Central memory CD8-positive, alpha-beta T cell (primary cell): ENCODE results near the gene C7.

Experiments
- ATAC-seq: fragments of 150-1000 bp; cut with Tn5 transposase; replicated peaks from 2 replicates; pipeline ENCODE4 v1.10.0; 2022; ENCODE audit warnings: mild to moderate bottlenecking, moderate FRiP score, moderate number of reproducible peaks; ENCODE audit not compliant: poor library complexity, severe bottlenecking; ENCODE audit errors: extremely low read depth
- DNase-seq, 2 donors: peaks; one replicate each; pipeline ENCODE4 v3.0.0; 2021; ENCODE audit warnings: low spot score in 2 of 2
- H3K27ac Mint-ChIP-seq: one replicate; pipeline ENCODE4 v1.8.0; 2022; ENCODE audit warnings: low read depth, mild to moderate bottlenecking, moderate library complexity, mixed read lengths
- H3K27me3 Mint-ChIP-seq: one replicate; pipeline ENCODE4 v1.8.0; 2022; ENCODE audit warnings: mixed read lengths
- H3K36me3 Mint-ChIP-seq: one replicate; pipeline ENCODE4 v1.8.0; 2022; ENCODE audit warnings: mild to moderate bottlenecking, moderate library complexity, mixed read lengths; ENCODE audit not compliant: insufficient read depth
- H3K4me1 Mint-ChIP-seq: one replicate; pipeline ENCODE4 v1.8.0; 2022; ENCODE audit warnings: mixed read lengths
- H3K4me3 Mint-ChIP-seq: one replicate; pipeline ENCODE4 v1.8.0; 2022; ENCODE audit warnings: mild to moderate bottlenecking, moderate library complexity, mixed read lengths
- H3K9me3 Mint-ChIP-seq: one replicate; pipeline ENCODE4 v1.8.0; 2022; ENCODE audit warnings: mixed read lengths

The C7 gene

GRCh38 chr5:40984884-40985283 is 75.6 kb downstream of the C7 start:
- Mint-ChIP-seq H3K27me3 (peaks cover 31% of the 10 kb centered on the region), H3K9me3 (peaks cover 5% of the 10 kb centered on the region), H3K4me1 (no peaks in the 10 kb centered on the region), H3K36me3 (no peaks in the 10 kb centered on the region), H3K4me3 (no peak overlapping the region), H3K27ac (no peak overlapping the region)
- no peak for ATAC-seq
- no peak for DNase-seq

GRCh38 chr5:40985501-40985900 is 76.2 kb downstream of the C7 start:
- H3K27me3 Mint-ChIP-seq: peaks cover 28% of the 10 kb centered on the region
- ATAC-seq (no peak), DNase-seq (no peak)
- no peak overlapping the region for H3K27ac Mint-ChIP-seq
- no peaks in the 10 kb centered on the region for H3K4me1 Mint-ChIP-seq
- peaks cover 5% of the 10 kb centered on the region for H3K9me3 Mint-ChIP-seq
- no peaks in the 10 kb centered on the region for H3K36me3 Mint-ChIP-seq
- no peak overlapping the region for H3K4me3 Mint-ChIP-seq

- Mint-ChIP-seq H3K27ac (no peak overlapping the region), H3K4me1 (no peaks in the 10 kb centered on the region), H3K9me3 (peaks cover 5% of the 10 kb centered on the region), H3K27me3 (peaks cover 16% of the 10 kb centered on the region), H3K4me3 (no peak overlapping the region), H3K36me3 (no peaks in the 10 kb centered on the region)
- ATAC-seq (no peak), DNase-seq (no peak)
Measured at GRCh38 chr5:40986666-40987065, 77.4 kb downstream of the C7 start.

DNA sequence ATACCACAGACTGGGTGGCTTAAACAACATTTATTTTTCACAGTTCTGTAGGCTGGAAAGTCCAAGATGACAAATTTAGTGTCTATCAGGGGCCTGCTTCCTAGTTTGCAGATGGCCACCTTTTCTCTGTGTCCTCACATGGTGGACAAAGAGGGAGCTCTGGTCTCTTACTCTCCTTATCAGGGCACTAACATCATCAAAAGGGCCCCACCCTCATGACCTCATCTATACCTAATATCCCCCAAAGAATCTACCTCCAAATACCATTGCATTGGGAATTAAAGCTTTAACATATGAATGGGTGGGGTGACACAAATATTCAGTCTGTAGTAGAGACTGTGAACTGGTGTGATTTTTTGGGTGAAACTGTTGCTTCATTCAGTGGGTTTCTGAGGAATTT is 78.1 kb downstream of the C7 start:
- no peaks in the 10 kb centered on the region for H3K4me1 Mint-ChIP-seq
- ATAC-seq (no peak), DNase-seq (no peak)
- H3K36me3 Mint-ChIP-seq: no peaks in the 10 kb centered on the region
- H3K27ac Mint-ChIP-seq: no peak overlapping the region
- peaks cover 5% of the 10 kb centered on the region for H3K9me3 Mint-ChIP-seq
- no peak overlapping the region for H3K4me3 Mint-ChIP-seq
- peaks cover 16% of the 10 kb centered on the region for H3K27me3 Mint-ChIP-seq

DNA sequence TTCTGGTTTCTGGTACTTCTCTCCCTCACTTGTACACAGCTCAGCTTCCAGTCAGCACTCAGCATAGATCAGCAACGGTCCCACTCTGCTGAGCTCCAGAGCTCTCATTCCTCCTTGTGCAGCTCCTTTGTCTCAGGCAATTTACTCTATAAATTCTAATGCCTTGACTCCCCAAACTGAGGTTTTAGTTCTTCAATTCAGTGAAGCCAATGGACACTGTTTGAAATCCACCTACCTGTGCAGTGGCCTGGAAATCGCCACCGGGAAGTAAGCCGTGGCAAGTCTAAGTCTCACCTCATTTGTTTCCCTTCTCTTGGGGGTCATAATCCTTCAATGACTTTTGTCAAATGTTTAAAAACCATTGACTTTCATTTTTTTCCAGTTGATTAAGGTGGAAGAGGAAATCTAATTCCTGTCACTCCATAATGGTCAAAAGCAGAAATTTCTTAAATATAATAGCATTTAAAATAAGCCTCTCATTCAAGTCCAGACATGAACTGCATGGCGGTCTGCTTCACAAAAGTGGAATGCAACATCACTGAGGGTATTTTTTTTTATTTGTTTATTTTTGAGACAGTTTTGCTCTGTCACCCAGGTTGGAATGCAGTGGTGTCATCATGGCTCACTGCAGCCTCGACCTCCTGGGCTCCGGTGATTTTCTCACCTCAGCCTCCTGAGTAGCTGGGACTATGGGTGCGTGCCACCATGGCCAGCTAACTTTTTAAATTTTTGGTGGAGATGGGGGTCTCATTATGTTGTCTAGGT is 79.6 kb downstream of the C7 start:
- ATAC-seq (no peak), DNase-seq (no peak)
- Mint-ChIP-seq H3K4me3 (no peak overlapping the region), H3K27me3 (peaks cover 26% of the 10 kb centered on the region), H3K36me3 (no peaks in the 10 kb centered on the region), H3K9me3 (no peaks in the 10 kb centered on the region), H3K27ac (no peak overlapping the region), H3K4me1 (no peaks in the 10 kb centered on the region)

- no peaks in the 10 kb centered on the region for H3K4me1 Mint-ChIP-seq
Measured at GRCh38 chr5:40991168-40991980, 82.1 kb downstream of the C7 start.

GRCh38 chr5:40991981-40992559 is 82.8 kb downstream of the C7 start:
- Mint-ChIP-seq H3K27ac (no peak overlapping the region), H3K9me3 (no peaks in the 10 kb centered on the region), H3K36me3 (no peaks in the 10 kb centered on the region), H3K27me3 (peaks cover 16% of the 10 kb centered on the region), H3K4me1 (no peaks in the 10 kb centered on the region), H3K4me3 (no peak overlapping the region)
- no peak for DNase-seq
- ATAC-seq: no peak

More at GRCh38 chr5:40991168-40991980, 82.1 kb downstream of the C7 start:
- no peak overlapping the region for H3K27ac Mint-ChIP-seq
- H3K27me3 Mint-ChIP-seq: peaks cover 16% of the 10 kb centered on the region
- ATAC-seq: no peak
- no peaks in the 10 kb centered on the region for H3K36me3 Mint-ChIP-seq
- H3K4me3 Mint-ChIP-seq: no peak overlapping the region
- H3K9me3 Mint-ChIP-seq: no peaks in the 10 kb centered on the region
- DNase-seq: no peak

DNA sequence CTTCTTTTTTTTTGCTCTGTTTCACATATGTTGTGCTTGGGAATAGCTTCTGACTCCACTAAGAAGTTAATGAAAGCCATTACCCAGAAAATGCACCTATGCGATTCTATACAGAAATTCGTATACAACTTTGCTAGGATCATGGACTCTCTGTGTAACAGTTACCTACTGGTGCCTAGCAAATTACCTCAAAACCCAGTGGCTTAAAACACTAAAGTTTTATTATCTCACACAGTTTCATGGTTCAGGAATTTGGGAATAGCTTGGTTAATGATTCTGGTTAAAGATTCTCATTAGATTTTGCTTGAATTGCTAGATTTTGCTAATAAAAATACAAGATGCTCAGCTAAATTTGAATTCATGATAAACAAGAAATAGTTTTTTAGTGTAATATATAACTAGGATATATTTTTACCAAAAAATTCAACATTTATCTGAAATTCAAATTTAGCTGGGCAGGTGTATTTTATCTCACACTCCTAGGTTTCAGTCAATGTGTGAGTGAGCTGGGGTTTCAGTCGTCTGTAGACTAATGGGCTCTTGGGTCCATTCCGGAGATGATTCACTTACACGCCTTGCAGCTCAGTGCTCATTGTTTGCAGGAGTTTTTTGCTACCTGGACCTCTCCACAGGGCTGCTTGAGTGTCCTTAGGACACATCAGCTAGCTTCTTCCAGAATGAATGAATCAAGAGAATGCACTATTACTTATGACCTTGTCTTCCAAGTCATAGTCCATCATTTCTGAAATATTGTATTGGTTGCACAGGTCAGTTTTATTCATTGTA is 86.7 kb downstream of the C7 start:
- ATAC-seq (no peak), DNase-seq (no peak)
- Mint-ChIP-seq H3K4me3 (no peak overlapping the region), H3K9me3 (no peaks in the 10 kb centered on the region), H3K27me3 (peaks cover 33% of the 10 kb centered on the region), H3K4me1 (no peaks in the 10 kb centered on the region), H3K36me3 (no peaks in the 10 kb centered on the region), H3K27ac (no peak overlapping the region)

DNA sequence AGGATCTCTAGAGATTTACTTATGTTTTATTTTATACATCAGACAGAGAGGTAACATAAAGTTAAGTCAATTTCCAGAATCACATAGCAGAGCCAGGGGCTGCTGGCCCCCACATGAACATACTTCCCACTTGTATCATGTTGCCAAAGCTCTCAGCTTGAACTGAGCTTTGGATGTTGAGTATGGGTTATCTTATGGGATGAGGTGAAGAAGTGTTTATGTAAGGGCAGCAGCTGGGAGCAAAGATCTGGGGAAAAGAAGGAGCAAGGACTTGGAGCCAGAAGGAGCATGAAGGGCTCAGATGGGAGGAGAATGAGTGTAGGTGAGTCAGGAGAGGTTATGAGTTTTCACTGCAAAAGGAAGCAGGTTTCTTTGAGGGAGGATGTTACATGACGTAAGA is 89.8 kb downstream of the C7 start:
- H3K9me3 Mint-ChIP-seq: no peaks in the 10 kb centered on the region
- no peak overlapping the region for H3K4me3 Mint-ChIP-seq
- no peaks in the 10 kb centered on the region for H3K4me1 Mint-ChIP-seq
- ATAC-seq: no peak
- no peak for DNase-seq
- no peaks in the 10 kb centered on the region for H3K36me3 Mint-ChIP-seq
- peaks cover 30% of the 10 kb centered on the region for H3K27me3 Mint-ChIP-seq
- H3K27ac Mint-ChIP-seq: no peak overlapping the region

DNA sequence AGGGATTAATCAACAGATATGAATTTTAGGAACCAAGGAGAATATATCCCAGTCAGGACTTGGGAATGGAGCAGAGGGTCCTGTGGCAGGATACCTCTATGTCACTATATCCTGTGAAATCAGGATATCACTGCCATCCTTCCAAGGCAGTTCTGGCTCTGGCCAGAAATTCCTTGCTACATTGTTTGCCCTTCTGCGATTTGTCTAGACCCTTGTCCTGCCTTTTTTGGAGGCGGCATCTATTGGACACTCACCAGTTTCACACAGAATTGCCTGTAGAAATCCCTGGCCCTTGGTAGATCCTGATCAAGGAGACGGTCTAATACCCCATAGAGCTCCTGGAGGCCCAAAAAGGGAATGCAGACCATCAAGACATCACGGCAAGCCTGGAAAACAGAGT is 90.7 kb downstream of the C7 start:
- Mint-ChIP-seq H3K4me1 (no peaks in the 10 kb centered on the region), H3K9me3 (no peaks in the 10 kb centered on the region), H3K27ac (no peak overlapping the region), H3K27me3 (peaks cover 27% of the 10 kb centered on the region), H3K4me3 (no peak overlapping the region), H3K36me3 (no peaks in the 10 kb centered on the region)
- no peak for DNase-seq
- ATAC-seq: no peak

DNA sequence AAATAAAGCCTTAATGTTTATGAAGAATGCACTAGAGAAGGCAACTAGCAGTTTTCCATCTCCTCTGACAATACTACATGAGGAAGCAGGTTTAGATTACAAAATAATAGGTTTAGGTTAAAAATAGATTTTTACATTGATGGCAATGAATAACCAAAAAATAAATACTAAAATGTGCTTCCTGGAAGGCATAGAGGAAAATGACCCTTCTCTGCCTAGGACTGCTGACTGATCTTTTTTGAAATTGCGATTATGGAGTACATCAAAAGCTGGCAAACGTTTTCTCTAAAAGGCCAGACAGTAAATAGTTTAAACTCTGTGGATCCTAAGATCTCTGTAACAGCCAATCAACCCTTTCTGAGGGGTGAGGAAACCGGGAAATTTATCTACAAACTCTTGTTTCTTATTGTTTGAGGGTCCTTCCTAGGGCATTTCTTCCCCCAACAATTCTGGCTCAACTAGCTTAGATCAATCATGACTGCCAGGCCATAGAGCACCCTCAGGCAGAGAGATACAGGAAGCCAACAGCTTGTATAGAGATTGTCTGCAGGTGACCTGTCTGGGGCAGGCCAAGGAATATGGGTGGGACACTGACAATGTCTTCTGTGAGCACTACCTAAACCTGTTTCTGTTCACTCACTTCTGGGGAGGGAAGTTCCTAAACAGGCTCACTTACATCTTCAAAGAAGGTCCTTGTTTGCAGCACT is 94.5 kb downstream of the C7 start:
- DNase-seq: no peak

GRCh38 chr5:41004931-41005330 is 95.6 kb downstream of the C7 start:
- Mint-ChIP-seq H3K27me3 (peaks cover 10% of the 10 kb centered on the region), H3K36me3 (no peaks in the 10 kb centered on the region), H3K4me1 (no peaks in the 10 kb centered on the region), H3K9me3 (no peaks in the 10 kb centered on the region), H3K27ac (no peak overlapping the region), H3K4me3 (no peak overlapping the region)
- no peak for DNase-seq
- ATAC-seq: no peak

More for the DNA sequence above, 94.5 kb downstream of the C7 start:
- H3K9me3 Mint-ChIP-seq: no peaks in the 10 kb centered on the region
- no peaks in the 10 kb centered on the region for H3K4me1 Mint-ChIP-seq
- peaks cover 10% of the 10 kb centered on the region for H3K27me3 Mint-ChIP-seq
- no peak for ATAC-seq
- H3K4me3 Mint-ChIP-seq: no peak overlapping the region
- H3K36me3 Mint-ChIP-seq: no peaks in the 10 kb centered on the region
- H3K27ac Mint-ChIP-seq: no peak overlapping the region
